SK-N-MC (cell line): ENCODE data around the gene LAMA3.

ENCODE experiments used
- DNase-seq: peaks from one replicate; pipeline ENCODE4 v3.0.0-alpha.2; 2011; ENCODE audit warnings: low read depth, low spot score
- H3K27ac ChIP-seq: fragments of 200-600 bp; sonication (generic); 2 replicates; pipeline ENCODE4 v1.5.1; 2016; ENCODE audit warnings: mixed run types
- H3K36me3 ChIP-seq: fragments of 200-600 bp; sonication (generic); 2 replicates; pipeline ENCODE4 v1.6.1; 2017; ENCODE audit warnings: antibody characterized with exemption, low read length, mixed read lengths; ENCODE audit not compliant: insufficient read depth
- H3K4me3 ChIP-seq: fragments of 200-600 bp; sonication (generic); 2 replicates; pipeline ENCODE4 v1.5.1; 2016
- H3K9ac ChIP-seq: fragments of 200-600 bp; sonication (generic); 2 replicates; pipeline ENCODE4 v1.8.0; 2017; ENCODE audit warnings: mixed run types, mixed read lengths; ENCODE audit not compliant: insufficient read length
- H3K9me3 ChIP-seq: fragments of 200-600 bp; sonication (generic); 2 replicates; pipeline ENCODE4 v1.6.1; 2017; ENCODE audit warnings: low read depth, mild to moderate bottlenecking, antibody characterized with exemption, low read length, moderate library complexity, mixed read lengths
- EZH2 ChIP-seq: fragments of 200-600 bp; sonication (generic); IDR thresholded peaks from one replicate; pipeline ENCODE4 v1.6.1; 2017; ENCODE audit warnings: antibody characterized with exemption
- FOXP2 ChIP-seq: optimal IDR thresholded peaks from 2 replicates; pipeline ENCODE3; 2011; ENCODE audit warnings: mild to moderate bottlenecking, moderate library complexity; ENCODE audit not compliant: insufficient read depth; ENCODE audit errors: extremely low read length, control extremely low read depth
- POLR2AphosphoS5 ChIP-seq: IDR thresholded peaks from 2 replicates; pipeline ENCODE4 v1.6.1; 2012; ENCODE audit warnings: mild to moderate bottlenecking, low read depth, low read length, borderline replicate concordance

Gene LAMA3

GRCh38 chr18:23870676-23871380 is 181.6 kb downstream of the LAMA3 start:
- Histone ChIP-seq H3K4me3 (no peak overlapping the region), H3K36me3 (no peaks in the 10 kb centered on the region), H3K9ac (no peak overlapping the region), H3K27ac (no peak overlapping the region), H3K9me3 (no peaks in the 10 kb centered on the region)
- no peak for TF ChIP-seq FOXP2
- TF ChIP-seq EZH2, result no peak
- no peak for TF ChIP-seq POLR2AphosphoS5
- DNase-seq, result no peak

GRCh38 chr18:23871410-23871809 is 182.2 kb downstream of the LAMA3 start:
- Histone ChIP-seq H3K27ac (no peak overlapping the region), H3K4me3 (no peak overlapping the region), H3K9me3 (no peaks in the 10 kb centered on the region), H3K9ac (no peak overlapping the region), H3K36me3 (no peaks in the 10 kb centered on the region)
- DNase-seq, result no peak
- TF ChIP-seq EZH2 (no peak), POLR2AphosphoS5 (no peak), FOXP2 (no peak)

DNA sequence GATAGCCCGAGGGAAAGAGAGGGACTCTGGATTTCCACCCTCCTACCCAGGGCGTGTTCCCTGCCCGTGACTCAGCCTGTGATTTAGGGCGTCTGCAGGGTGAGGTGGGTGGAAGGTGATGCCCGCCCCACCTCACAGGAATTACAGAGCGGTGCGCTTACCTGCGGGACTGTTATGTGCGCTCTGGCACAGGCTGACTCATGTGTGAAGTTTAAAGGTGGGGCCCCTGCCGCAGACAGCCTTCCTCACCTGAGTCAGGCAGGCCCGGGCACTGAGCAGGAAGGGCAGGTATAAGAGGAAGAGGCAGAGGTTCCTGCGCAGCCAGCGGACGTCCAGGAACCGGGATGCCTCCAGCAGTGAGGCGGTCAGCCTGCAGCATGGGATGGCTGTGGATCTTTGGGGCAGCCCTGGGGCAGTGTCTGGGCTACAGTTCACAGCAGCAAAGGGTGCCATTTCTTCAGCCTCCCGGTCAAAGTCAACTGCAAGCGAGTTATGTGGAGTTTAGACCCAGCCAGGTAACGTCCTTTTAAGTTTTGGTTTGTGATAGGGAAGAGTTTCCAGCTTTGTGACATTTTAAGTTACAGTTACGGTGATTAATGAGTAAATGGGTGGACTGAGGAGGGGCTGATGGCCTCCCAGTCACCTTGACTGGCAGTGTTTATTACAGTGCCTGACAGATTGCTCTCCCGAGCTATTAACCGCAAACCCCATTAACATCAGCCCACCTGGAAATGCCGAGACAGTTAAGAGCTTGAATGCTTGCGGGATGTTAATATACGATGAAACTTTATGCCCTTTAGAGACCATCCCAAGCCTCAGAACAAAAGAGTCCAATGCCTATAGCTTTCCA is 183.7 kb downstream of the LAMA3 start:
- Histone ChIP-seq H3K27ac (no peak overlapping the region), H3K9me3 (no peaks in the 10 kb centered on the region), H3K4me3 (no peak overlapping the region), H3K9ac (no peak overlapping the region), H3K36me3 (no peaks in the 10 kb centered on the region)
- TF ChIP-seq EZH2 (no peak), FOXP2 (no peak), POLR2AphosphoS5 (no peak)
- no peak for DNase-seq

GRCh38 chr18:23875966-23876895 is 187.0 kb downstream of the LAMA3 start:
- Histone ChIP-seq H3K9ac (no peak overlapping the region), H3K27ac (no peak overlapping the region), H3K4me3 (no peak overlapping the region), H3K9me3 (no peaks in the 10 kb centered on the region), H3K36me3 (no peaks in the 10 kb centered on the region)
- DNase-seq, result no peak
- TF ChIP-seq POLR2AphosphoS5 (no peak), FOXP2 (no peak), EZH2 (no peak)

DNA sequence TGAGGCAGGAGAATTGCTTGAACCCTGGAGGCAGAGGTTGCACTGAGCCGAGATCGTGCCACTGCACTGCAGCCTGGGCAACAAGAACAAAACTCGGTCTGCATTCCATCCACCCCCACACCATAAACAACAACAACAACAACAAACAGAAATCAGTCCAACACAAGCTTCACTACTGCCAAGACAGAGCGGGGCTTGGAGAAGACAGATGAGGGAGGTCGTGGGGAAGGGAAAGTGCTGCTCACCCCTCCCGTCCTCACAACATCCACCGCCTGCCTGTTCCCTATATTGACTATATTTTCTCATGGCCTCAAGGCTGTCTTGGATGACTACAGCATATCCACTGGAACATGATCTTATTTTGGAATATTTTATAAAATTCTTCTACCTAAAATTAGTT is 187.7 kb downstream of the LAMA3 start:
- no peaks in the 10 kb centered on the region for H3K9me3 ChIP-seq
- no peak for DNase-seq
- H3K36me3 ChIP-seq, result no peaks in the 10 kb centered on the region
- H3K4me3 ChIP-seq, result no peak overlapping the region
- no peak overlapping the region for H3K27ac ChIP-seq
- H3K9ac ChIP-seq, result no peak overlapping the region
- TF ChIP-seq POLR2AphosphoS5, result no peak
- no peak for TF ChIP-seq FOXP2
- TF ChIP-seq EZH2, result no peak

GRCh38 chr18:23877371-23877770 is 188.1 kb downstream of the LAMA3 start:
- no peak overlapping the region for H3K9ac ChIP-seq
- no peaks in the 10 kb centered on the region for H3K36me3 ChIP-seq
- no peak overlapping the region for H3K27ac ChIP-seq
- no peak overlapping the region for H3K4me3 ChIP-seq
- no peak for TF ChIP-seq EZH2
- TF ChIP-seq POLR2AphosphoS5, result no peak
- no peak for TF ChIP-seq FOXP2
- no peaks in the 10 kb centered on the region for H3K9me3 ChIP-seq
- no peak for DNase-seq

- Histone ChIP-seq H3K36me3 (no peaks in the 10 kb centered on the region), H3K27ac (no peak overlapping the region), H3K4me3 (no peak overlapping the region), H3K9ac (no peak overlapping the region), H3K9me3 (no peaks in the 10 kb centered on the region)
- no peak for DNase-seq
- TF ChIP-seq POLR2AphosphoS5, result no peak
- TF ChIP-seq EZH2, result no peak
- TF ChIP-seq FOXP2, result no peak
Observed at GRCh38 chr18:23878336-23878900, 189.2 kb downstream of the LAMA3 start.
